Left lung (tissue), 10 donors: Measurements from ENCODE around the gene FADS6. TPM values are rescaled to one million over a fixed set of nuclear protein-coding genes. Genes with fewer than 3 reads are reported as not detected.
A peak's percentile ranks its signal among the peaks of the same experiment; 100 is the strongest.

Source experiments
- ATAC-seq: fragments of 200-7000 bp; cut with Tn5 transposase; one replicate; pipeline ENCODE4 v1.9.1; 2020; ENCODE audit warnings: moderate library complexity
- DNase-seq, 4 donors: peaks; one replicate each; pipeline ENCODE4 v3.0.0-alpha.2; 2013 to 2020
- H3K27ac ChIP-seq, 2 donors: fragments of 200-600 bp; sonication (generic) in 1 of 2; one replicate each; pipeline versions ENCODE4 v1.5.0 to v1.8.0; 2020 to 2021
- H3K27me3 ChIP-seq, 2 donors: fragments of 200-600 bp; sonication (generic) in 1 of 2; one replicate each; pipeline versions ENCODE4 v1.5.0 to v1.8.0; 2020 to 2021
- H3K36me3 ChIP-seq, 2 donors: fragments of 200-600 bp; sonication (generic) in 1 of 2; one replicate each; pipeline versions ENCODE4 v1.5.0 to v1.8.0; 2020 to 2021
- H3K4me1 ChIP-seq, 2 donors: fragments of 200-600 bp; one replicate each; pipeline ENCODE4 v1.8.0; 2021
- H3K4me3 ChIP-seq, 2 donors: fragments of 200-600 bp; sonication (generic) in 1 of 2; one replicate each; pipeline versions ENCODE4 v1.5.0 to v1.8.0; 2020 to 2021; ENCODE audit warnings: mild to moderate bottlenecking in 1 of 2
- H3K9me3 ChIP-seq, 2 donors: fragments of 200-600 bp; sonication (generic) in 1 of 2; one replicate each; pipeline versions ENCODE4 v1.5.0 to v1.8.0; 2020 to 2021
- CTCF ChIP-seq, 2 donors: fragments of 200-600 bp; sonication (generic) in 1 of 2; IDR thresholded peaks; one replicate each; pipeline versions ENCODE4 v1.5.0 to v1.8.0; 2021; ENCODE audit warnings: antibody characterized with exemption in 2 of 2
- intact Hi-C, 2 donors: fragments of 100-400 bp; cut with DNase I; formaldehyde crosslinking; loops; one replicate each; pipeline versions ENCODE4 v1.11.2 to v1.14.2; 2022
- polyA plus RNA-seq, 6 donors: library from polyadenylated mRNA; unstranded; fragments of 120-200 nt; gene quantifications; one replicate each; pipeline ENCODE4 v1.2.1, GENCODE V29; 2013; ENCODE audit not compliant: insufficient read length in 6 of 6
- total RNA-seq, 2 donors: library from RNA; stranded (reverse); fragmentation: NEBNext Ultra II Directional; extraction: Animal tissue kit (Norgen Biotek cat#: 25700); gene quantifications; one replicate each; pipeline ENCODE4 v1.2.1, GENCODE V29; 2021
- donor health status: DM: no; HTN: yes; CAD: no.
- donor health status: DM: no; HTN: no; CAD: no.

Gene FADS6
- total and polyA plus RNA-seq, 8 donors: 0.07 to 0.28 (median 0.15) TPM; not detected in 3

GRCh38 chr17:74937064-74938051 lies 43.9 kb upstream of the FADS6 start:
- no peaks in the 10 kb centered on the region for H3K9me3 ChIP-seq
- DNase-seq (no peak), ATAC-seq (no peak)
- H3K4me3 ChIP-seq: no peak overlapping the region
- TF ChIP-seq CTCF (IDR thresholded peaks at IDR 0.05): no peak
- H3K27me3 ChIP-seq: peaks cover 52 to 85% of the 10 kb centered on the region in 2 donors
- no peak overlapping the region for H3K27ac ChIP-seq
- intact Hi-C loops: no loop called here
- peaks cover 0 to 3% of the 10 kb centered on the region in 2 donors for H3K4me1 ChIP-seq
- H3K36me3 ChIP-seq: no peaks in the 10 kb centered on the region

DNA sequence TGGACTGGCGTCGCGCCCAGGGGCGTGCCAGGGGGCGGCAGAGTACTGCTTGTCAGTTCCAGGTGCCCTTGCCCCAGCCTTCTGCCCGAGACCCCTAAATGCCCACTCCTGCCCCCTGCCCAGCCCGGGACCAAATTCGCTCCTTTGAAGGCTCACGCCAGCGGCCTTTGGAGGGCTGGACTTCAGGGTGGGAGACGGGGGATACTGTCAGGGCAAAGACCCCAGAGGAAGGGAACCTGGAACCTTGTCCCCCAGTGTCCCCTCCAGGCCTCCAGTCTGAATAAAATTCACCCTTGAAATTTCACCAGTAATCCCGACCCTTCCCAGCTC lies 43.0 kb upstream of the FADS6 start:
- intact Hi-C loops: no loop called here
- no peak for TF ChIP-seq CTCF (IDR thresholded peaks at IDR 0.05)
- peaks cover 52 to 85% of the 10 kb centered on the region in 2 donors for H3K27me3 ChIP-seq
- ATAC-seq: no peak
- no peak overlapping the region for H3K4me3 ChIP-seq
- H3K4me1 ChIP-seq: peaks cover 0 to 3% of the 10 kb centered on the region in 2 donors
- no peaks in the 10 kb centered on the region for H3K36me3 ChIP-seq
- H3K9me3 ChIP-seq: no peaks in the 10 kb centered on the region
- peak in 1 of 4 donors; percentile 75 for DNase-seq
- no peak overlapping the region for H3K27ac ChIP-seq

- no peak for ATAC-seq
- peak in 1 of 4 donors; percentile 68 for DNase-seq
Observed at GRCh38 chr17:74935585-74936469, 42.4 kb upstream of the FADS6 start, which contains the start of gene OTOP3. TSS of gene OTOP3 (plus strand) at chr17:74935898. CDS start at chr17:74935922, 24 bp downstream.

GRCh38 chr17:74935048-74935447 lies 41.6 kb upstream of the FADS6 start:
- no peaks in the 10 kb centered on the region for H3K36me3 ChIP-seq
- intact Hi-C loops: no loop called here
- peaks cover 52 to 93% of the 10 kb centered on the region in 2 donors for H3K27me3 ChIP-seq
- H3K9me3 ChIP-seq: no peaks in the 10 kb centered on the region
- peaks cover 0 to 3% of the 10 kb centered on the region in 2 donors for H3K4me1 ChIP-seq
- H3K4me3 ChIP-seq: no peak overlapping the region
- no peak for TF ChIP-seq CTCF (IDR thresholded peaks at IDR 0.05)
- DNase-seq: no peak
- no peak for ATAC-seq
- H3K27ac ChIP-seq: no peak overlapping the region

More at GRCh38 chr17:74935585-74936469, 42.4 kb upstream of the FADS6 start, which contains the start of gene OTOP3:
- peaks cover 0 to 3% of the 10 kb centered on the region in 2 donors for H3K4me1 ChIP-seq
- intact Hi-C loops: no loop called here
- peaks cover 52 to 85% of the 10 kb centered on the region in 2 donors for H3K27me3 ChIP-seq
- no peak for TF ChIP-seq CTCF (IDR thresholded peaks at IDR 0.05)
- H3K4me3 ChIP-seq: no peak within 1 kb of the TSS
- no peaks in the 10 kb centered on the region for H3K36me3 ChIP-seq
- H3K9me3 ChIP-seq: no peaks in the 10 kb centered on the region
- no peak within 1 kb of the TSS for H3K27ac ChIP-seq
